HG03064 (cell line): ENCODE measurements around the gene GTPBP1.
A peak's percentile ranks its signal among the peaks of the same experiment; 100 is the strongest.

Experiments used
- ATAC-seq: cut with Tn5 transposase; IDR thresholded peaks from one replicate; pipeline ENCODE4 v1.9.1; 2021; ENCODE audit warnings: low read depth; ENCODE audit not compliant: unreplicated experiment

GTPBP1 gene

DNA sequence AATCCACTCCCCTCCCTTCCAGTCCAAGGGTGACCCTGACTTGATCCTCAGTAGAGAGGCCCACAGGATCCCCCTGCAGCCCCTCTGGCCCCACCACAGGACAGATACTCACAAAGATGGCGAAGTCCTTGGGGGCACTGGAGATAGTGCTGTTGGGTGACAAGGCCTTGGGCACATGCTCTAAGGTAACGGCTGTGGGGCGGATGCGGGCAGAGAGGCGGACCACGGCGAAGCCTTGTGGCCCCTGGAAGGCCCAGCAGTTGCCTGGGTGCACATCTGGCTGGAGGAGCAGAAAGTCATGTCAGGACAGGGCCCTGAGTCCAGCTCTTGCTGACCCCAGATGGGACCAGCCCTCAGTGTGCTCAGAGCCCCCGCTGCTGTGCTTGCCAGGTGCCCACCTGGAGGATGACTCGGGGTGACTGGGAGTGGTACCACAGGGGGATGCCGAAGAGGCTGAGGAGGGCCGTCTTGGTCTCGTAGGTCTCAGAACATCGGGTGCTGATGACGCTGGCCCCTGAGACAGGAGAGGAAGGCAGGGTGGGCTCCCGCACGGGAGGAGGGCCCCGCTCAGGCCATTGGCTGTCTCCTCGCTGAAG lies 32.8 kb downstream of the GTPBP1 start:
- ATAC-seq, result no peak

DNA sequence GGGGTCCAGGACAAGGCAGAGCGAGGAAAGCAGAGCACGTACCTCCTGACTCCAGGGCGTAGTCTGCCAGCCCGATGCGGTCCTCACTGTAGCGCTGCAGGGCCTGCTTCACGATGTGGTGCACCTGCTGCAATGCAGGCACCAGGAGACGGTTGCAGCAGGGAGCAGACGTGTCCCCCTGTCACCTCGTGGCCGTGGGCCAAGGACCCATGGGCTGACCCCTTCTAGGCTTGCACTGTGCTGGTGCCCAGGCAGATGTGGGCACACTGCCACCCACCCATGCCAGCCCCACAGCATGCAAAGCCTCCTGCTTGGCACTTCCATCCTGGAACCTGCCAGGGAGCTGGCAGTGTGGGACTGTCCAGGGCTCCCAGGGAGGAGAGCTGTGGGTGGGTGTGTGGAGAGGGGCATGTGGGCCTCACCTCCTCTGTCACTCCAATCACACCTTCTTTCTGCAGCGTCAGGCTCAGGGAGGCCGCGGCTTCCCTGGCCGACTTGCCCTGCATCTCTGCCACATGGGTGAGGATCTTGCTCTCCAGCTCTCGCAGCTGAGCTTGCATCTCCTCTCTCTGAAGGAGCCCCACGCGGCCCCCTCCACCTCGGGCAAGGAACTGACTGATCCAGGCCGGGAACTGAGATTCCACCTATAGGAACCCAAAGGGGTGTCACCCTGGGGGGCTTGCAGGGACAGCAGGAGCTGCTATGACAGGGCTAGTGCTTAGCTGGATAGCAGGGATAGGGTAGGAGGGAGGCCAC lies 33.7 kb downstream of the GTPBP1 start:
- ATAC-seq, result no peak

DNA sequence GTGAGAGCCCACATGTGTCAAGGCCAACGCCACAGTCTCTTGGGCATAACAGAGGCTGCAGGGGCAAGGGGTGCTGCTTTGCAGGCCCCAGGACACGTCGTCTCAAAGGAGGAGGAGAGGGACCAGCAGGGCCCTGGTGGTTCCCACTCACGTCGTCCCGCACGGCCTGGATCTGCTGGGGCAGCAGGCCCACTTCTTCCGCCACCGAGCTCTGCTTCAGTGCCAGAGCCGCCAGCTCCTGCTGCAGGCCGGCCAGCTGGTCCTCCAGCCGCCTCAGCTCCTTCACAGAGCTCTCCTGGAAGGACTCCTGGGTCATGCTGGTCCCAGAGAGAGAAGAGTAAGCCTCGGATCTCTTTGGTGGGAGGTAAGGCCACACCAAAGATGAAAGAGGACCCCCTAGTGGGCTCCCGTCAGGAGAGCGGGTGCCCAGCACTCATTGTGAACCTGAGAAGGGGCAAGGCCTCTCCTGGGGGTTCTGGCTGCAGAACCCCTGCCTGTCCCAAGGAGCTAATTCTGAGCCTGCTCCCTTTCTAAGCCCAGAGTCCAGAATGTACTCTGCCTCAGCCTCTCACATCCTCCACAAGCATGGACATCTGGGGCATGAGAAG lies 34.5 kb downstream of the GTPBP1 start:
- no peak for ATAC-seq

DNA sequence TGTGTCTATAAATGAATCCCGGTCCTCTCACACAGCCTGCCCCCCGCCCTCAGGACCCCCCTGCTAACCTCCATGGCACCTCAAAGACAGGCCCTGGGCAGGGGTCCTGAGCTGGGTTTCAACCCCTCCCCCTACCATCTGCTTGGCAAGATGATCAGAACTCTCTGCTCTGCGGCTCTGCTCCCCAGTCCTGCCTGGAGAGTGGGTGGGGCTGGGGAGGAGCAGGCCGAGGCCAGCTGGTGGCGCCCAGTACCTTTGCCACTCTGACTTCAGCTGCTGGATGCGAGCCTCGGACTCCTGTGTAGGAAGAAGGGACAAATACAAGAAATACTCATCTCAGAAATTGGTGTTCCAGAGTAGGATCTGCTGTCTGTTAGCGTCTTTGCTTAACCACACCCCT lies 35.0 kb downstream of the GTPBP1 start:
- ATAC-seq, result no peak

DNA sequence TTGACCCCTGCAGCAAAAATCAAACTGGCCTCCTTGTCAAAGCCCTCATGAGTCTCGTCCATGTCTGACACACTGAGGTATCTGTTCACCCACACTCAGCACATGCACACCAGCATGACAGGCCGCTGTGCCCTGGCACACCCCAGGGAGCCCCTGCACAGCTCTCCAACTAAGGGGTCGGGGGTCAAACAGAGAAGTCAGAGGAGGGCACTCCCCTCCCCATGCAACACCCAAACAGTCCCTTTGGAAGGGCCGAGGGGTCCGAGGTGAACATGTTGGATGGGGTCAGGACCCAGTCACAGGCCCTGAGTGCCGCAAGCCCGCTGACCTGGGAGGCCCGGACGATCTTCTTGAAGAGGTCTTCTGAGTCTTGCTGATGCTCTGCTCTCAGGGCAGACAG lies 35.4 kb downstream of the GTPBP1 start:
- ATAC-seq, result no peak

DNA sequence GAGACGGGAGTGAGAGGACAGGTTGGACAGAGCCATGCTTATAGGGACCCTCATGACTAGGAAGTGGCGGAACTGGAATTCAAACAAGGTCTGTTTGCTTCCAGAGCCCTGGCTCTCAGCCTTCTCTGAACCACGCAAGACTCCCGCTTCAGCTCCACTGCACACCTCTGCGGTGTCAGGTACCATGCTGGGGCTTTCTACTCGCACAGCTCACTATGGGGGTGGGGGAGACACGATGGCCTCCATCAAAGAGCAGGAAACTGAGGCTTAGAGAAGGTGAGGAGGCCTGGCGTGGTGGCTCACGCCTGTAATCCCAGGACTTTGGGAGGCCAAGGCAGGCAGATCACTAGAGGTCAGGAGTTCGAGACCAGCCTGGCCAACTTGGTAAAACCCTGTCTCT lies 35.8 kb downstream of the GTPBP1 start:
- ATAC-seq, result no peak

DNA sequence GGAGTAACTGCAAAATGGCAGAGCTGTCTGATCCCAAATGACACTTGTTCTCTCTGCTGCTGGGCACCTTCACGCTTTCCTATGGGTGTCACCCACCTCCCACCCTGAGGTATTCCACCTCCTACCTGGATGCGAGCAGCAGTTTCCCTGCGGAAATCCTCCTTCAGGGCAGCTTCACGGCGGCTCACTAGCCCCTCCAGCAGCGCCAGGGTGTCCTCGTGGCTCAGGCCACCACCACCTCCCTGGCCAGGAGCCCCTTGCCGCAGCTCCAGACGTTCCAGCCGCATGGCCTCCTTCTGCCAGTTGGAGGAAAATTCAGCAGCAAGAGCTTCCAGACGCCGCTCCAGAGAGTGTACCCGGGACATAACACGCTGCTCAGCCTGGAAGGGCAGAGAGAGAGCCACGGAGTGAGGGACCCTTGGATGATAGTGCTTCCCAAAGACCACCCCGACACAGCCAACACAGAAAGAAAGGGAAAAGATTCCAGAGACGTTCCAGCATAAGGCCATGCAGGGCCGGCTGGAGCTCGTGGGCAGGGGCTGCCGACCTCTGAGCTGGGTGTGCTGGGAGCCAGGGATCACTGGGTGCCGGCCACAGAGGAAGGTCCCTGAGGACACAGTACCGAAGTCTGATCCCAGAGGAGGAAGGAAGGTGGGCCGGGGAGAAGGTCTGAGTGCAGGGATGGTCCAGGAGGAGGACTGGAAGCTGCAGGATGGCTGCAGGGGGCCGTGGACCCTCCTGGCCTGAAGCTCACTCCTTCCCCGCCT lies 36.6 kb downstream of the GTPBP1 start:
- no peak for ATAC-seq

DNA sequence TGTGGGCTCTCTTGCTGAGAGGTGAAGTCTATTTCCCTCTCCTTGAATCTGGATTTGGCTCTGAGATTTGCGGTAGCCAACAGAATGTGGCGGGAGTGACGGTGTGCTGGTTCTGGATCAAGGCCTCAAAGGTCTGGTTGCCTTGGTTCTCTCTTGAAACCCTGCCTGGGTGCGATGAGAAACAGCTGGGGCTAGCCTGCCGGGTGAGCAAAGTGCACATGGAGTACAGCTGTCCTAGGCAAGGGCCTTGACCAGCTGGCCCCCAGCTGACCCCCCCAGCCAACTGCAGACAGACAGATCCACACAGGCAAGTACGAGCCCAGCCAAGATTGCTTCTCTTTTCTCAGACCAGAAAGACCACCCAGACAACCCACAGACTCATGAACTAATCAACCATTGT lies 39.2 kb downstream of the GTPBP1 start:
- no peak for ATAC-seq

DNA sequence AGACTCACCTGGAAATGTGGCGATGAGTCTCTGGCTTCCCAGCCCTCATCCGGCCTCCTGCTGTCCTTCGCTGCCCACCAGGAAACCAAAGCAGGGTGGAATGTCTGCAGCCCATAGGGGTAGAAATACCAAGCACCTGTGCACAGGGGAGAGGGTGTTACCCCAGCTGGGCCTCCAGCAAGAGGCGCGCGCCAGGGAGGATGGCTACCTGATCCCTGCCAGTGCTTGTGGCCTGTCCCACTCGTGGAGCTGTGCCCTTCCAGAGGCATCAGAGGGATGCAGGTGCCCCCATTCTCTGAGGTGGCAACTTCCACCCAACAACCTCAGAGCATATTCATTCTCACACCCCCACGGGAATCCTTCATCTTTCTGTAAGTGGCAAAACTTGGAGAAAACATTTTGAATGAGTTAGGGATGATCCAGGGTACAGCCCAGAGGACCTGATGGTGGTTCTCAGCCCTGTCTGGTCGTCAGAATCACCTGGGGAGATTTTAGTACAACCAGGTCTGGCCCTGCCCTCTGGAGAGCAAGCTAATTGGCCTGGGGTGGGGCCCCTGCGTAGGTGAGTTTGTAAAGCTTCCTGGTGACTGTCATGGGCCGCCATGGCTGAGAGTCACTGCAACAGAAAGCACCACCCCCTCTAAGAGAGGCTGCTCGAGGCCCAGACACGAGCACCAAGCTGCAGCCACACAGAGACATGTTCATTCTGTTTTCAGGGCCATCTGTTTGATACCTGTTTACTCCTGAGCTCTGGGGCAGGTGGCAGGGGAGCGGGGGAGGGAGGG lies 40.1 kb downstream of the GTPBP1 start:
- no peak for ATAC-seq

DNA sequence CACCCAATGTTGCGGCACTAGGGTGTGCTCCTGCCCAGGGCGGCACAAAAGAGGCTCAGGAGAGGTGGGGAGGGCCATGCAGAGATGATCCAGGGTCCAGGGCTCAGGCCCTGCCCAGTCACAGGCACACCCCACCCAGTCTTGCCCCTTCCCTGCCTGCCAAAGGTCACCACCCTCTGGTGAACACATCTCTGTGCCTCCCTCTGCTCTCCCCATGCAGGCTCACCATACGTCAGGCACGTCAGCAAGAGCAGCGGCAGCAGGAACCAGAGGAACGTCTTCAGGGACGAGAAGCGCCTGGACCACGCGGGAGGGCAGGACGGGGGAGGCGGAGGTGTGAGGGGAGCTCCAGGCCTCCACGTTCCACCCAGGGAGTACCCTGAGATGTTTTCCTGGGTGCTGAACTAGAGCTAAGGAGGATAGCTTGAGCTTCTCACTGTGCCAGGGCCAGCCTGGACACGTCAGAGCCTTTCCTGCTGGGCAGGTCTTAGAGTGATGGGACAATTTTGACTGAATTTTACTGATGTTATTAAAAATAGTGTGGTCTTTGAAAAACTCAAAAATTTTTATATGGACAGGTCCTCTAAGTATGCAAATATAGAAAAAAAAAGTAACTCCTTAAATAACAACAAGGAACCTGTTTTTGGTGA lies 42.9 kb downstream of the GTPBP1 start:
- no peak for ATAC-seq

DNA sequence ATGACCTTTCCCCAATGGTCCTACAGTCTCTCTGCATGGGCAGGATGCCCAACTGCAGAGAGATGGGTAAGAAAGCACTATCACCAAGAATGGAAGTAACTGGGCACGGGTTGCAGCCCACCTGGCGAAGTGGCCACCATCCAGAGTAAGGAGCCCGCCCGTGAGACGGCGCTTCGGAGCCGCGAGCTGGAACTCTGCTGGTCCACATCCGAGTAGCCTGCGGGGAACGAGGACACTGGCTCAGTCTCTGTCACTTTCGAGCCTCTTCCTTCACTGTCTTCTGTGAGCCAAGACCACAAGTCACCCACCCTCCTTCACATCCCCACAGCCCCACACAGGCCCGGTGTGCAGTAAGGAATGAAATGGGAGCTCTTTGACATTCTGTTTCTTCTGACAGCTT lies 44.4 kb downstream of the GTPBP1 start:
- ATAC-seq, result no peak

DNA sequence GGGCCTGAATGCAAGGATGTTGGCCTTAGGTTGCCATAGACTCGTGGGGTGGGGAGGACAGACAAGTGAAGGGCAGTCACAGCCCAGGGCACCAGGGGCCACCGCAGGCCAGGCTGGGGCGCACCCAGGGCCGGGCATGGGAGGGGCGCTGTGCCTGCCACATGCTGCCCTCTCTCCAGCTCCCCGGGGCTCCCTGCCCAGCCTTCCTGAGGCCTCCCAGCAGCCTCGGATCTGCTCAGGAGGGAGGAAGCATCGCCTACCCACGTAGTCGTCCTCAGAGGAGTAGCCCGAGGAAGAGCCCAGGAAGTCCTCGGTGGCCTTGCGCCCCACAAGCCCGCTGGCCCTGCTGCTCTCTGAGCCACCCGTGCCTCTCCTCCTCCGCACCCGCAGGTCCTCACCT lies 44.9 kb downstream of the GTPBP1 start:
- ATAC-seq, result no peak

DNA sequence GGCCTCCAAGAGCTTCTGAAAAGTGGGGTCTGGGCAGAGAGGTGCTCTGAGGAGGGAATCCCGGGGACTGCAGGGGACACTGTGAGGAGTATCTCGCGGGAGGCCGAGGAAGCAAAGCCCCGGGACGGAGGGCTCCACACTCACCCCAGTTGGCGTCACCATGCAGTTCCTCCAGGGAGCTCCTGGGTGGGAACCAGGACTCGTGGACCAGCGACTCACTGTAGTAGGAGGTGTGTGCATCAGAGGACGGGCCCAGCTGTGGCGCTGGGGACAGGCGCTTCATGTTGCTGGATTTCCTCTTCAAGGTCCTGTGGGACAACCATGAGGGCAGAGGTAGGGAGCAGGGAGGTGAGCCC lies 45.3 kb downstream of the GTPBP1 start:
- no peak for ATAC-seq

DNA sequence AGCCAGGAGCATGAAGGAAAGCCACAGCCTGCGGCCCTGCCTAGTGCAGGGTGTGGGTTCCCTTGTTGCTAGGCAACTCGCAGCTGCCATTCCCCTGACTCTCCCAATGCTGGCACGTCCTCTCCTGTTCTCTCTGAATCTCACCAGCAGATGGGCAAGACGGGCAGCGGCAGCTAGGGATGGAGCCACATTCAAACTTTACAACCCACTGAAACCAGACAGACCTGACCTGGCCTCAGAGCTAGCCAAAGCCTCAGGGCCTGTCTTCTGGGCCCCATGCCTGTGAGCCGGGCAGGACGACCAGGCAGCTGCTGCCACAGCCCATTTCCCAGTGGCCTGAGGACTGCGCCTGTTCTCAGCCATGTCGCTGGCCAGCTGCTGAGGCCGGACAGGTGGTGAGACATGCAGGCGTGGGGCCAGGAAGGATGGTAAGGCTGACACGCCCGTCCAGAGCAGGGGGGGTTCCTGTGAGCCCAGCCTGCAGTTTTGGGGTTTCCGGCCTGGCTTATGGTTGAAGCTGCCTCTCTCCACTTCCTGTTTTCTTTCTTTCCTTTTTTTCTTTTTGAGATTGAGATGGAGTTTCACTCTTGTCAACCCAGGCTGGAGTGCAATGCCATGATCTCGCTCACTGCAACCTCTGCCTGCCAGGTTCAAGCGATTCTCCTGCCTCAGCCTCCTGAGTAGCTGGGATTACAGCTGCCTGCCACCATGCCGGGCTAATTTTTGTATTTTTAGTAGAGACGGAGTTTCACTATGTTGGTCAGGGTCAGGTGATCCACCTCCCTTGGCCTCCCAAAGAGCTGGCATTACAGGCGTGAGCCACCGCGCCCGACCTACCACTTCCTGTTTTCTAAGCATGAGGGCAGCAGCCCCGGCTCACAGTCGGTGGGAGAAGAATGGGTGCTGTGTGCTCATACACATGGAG lies 45.9 kb downstream of the GTPBP1 start:
- ATAC-seq, result no peak

DNA sequence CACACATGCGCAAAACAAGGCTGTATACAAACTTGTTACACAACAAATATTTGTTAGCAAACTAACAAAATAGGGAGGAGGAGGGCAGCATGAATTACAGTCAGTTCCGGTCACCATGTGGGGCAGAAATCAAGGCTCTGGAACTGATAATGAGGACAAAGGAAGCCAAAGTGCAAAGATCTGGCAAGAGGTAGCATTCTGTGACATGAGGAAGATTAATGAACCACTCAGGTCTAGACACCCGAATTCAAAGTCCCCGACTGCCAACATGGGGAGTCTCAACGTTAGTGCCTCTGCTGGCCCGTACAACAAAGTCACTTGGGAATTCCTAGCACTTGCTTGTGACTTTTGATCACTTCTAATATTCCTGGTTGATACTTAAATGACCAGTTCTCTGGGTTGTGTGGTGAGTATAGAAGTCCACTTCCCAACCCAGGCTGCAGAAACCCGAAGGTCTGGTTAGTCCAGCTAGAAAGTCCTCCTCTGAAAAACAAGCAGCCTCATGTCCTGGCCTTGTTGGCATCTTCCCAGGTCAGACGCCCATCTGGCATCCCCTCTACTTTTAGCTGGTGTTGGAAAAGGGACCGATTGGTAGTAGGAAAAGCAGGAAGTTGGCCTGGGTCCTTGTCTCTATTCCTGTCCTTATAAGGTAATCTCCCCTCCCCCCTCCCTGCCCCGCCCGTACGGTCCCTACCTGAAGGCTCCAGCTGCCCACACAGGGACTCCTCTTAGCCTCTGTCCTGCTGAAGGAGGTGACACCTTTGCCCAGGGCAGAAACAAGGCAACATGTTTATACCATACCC lies 48.4 kb downstream of the GTPBP1 start:
- ATAC-seq, result no peak

DNA sequence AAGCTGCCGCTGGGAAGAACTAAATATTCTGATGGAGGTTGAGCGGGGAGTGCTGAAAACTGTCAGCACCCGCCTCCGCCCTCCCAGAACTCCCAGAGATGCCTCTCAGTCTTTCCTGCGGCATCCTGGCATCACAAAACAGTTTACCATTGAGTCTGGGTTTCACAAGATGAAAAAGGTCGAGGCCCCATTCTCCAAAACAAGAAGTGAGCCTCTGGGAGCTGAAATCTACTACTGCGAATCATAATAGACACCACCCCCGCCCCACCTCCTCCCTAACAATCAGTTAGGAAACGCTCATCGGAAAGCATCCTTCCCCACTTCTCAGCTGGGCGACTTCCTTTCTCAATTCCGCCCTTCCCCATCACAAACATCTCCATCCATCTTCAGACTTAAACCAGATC lies 49.0 kb downstream of the GTPBP1 start:
- no peak for ATAC-seq

DNA sequence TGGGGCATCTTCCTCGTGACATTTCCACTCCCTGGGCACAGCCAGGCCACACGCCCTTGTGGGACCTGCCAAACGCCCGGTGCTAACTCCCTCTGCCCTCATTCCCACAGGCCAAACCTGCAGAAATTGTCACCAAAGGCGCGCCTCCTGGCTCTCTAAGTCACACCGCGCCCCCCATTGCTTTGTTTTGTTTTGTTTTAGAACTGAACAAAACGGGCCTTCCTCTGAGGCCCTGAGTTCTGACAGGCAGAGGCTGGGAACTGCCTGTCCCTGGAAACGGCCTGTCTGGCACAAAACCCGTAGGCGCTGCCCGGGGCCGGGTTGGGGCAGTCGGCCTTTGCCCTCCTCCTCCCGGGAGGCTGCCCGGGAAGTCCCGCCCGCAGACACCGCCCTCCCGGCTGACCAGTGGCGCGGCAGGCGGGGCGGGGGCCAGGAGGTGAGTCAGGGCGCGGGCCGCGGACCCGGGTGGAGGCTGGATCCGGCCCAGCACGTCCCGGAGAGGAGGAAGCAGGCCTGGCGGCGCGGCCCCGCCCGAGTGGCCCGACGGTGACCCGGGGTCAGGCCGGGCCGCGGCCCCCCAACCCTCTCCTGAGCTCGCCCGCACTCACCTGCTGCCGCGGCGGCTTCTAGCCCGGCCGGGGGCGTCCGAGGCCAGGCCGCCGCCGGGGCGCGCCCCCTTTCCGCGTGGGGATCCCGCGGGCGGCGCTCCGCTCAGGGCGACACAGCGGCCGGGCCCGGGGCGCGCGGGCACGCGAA lies 49.6 kb downstream of the GTPBP1 start:
- ATAC-seq, result peak; percentile 19
